Skeletal muscle tissue (tissue), 4 donors: ENCODE data around the gene DDT. TPM values are rescaled to one million over a fixed set of nuclear protein-coding genes. Genes with fewer than 3 reads are reported as not detected.
"Not testable (repeated sequence)": the region's sequence is repeated elsewhere in the genome, so short reads cannot be mapped to it uniquely, and the experiment has no call there.

ENCODE experiments used
- H3K27ac ChIP-seq: one replicate; pipeline ENCODE4 v1.7.0; 2013; ENCODE audit warnings: mild to moderate bottlenecking, low read depth, low read length, inconsistent platforms
- H3K27me3 ChIP-seq, 3 donors: one replicate each; pipeline ENCODE4 v1.7.0; 2013; ENCODE audit warnings: low read length in 3 of 3; ENCODE audit not compliant: control insufficient read depth in 3 of 3, insufficient read depth in 3 of 3
- H3K36me3 ChIP-seq, 3 donors: one replicate each; pipeline ENCODE4 v1.7.0; 2013; ENCODE audit warnings: low read length in 3 of 3; ENCODE audit not compliant: control insufficient read depth in 3 of 3, insufficient read depth in 3 of 3
- H3K4me1 ChIP-seq, 3 donors: one replicate each; pipeline ENCODE4 v1.7.0; 2013; ENCODE audit warnings: low read length in 3 of 3, mild to moderate bottlenecking in 3 of 3; ENCODE audit not compliant: control insufficient read depth in 3 of 3, insufficient read depth in 3 of 3
- H3K4me3 ChIP-seq, 3 donors: one replicate each; pipeline ENCODE4 v1.7.0; 2013; ENCODE audit warnings: low read length in 3 of 3
- H3K9ac ChIP-seq, 3 donors: one replicate each; pipeline ENCODE4 v1.7.0; 2013; ENCODE audit warnings: low read length in 3 of 3, mild to moderate bottlenecking in 3 of 3, moderate library complexity in 2 of 3, low read depth in 1 of 3
- H3K9me3 ChIP-seq, 3 donors: one replicate each; pipeline ENCODE4 v1.7.0; 2013; ENCODE audit warnings: low read length in 3 of 3; ENCODE audit not compliant: control insufficient read depth in 3 of 3
- total RNA-seq: library from RNA; depleted of rRNA; stranded (reverse); fragments of >200 nt; gene quantifications from one replicate; pipeline ENCODE4 v1.2.3, GENCODE V29; 2014
- donor health status: Osteomylitis.

Gene DDT
- total RNA-seq, 1 donor from 2014 or later: 39.7 TPM

DNA sequence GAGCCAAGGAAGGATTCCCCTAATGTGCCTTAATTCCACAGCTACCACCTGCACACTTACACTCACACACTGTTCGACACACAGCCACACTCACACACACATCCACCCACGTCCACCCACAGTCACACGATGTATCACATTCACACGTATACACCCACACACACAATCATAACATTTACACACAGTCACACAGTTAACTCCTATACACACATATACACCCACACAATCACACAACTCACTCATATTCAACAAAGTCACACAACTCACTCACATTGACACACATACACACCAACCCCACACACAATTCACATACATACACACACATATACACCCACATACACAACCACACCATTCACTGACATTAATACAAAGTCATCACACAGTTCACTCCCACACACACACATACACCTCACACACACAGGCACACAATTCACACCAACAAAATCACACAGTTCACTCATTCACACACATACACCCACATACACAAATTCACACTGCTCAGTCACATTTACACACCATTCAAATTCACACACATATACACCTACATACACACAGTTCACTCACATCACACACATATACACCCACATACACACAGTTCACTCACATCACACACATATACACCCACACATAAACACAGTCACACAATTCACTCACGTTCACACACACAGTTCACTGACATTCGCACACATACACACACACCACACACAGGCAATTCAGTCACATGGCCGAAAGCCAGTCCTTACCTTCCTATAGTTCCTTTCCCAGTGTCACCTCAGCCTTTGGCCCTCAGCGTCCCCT is 19.8 kb downstream of the DDT start:
- not testable (repeated sequence) for H3K9ac ChIP-seq, H3K36me3 ChIP-seq

GRCh38 chr22:23953485-23953884 is 20.8 kb downstream of the DDT start:
- H3K9ac ChIP-seq, H3K9me3 ChIP-seq, H3K27ac ChIP-seq, H3K4me3 ChIP-seq, H3K36me3 ChIP-seq, H3K4me1 ChIP-seq, H3K27me3 ChIP-seq: not testable (repeated sequence)

More for the DNA sequence above, 19.8 kb downstream of the DDT start:
- not testable (repeated sequence) for H3K4me1 ChIP-seq, H3K27me3 ChIP-seq, H3K9me3 ChIP-seq, H3K4me3 ChIP-seq, H3K27ac ChIP-seq

DNA sequence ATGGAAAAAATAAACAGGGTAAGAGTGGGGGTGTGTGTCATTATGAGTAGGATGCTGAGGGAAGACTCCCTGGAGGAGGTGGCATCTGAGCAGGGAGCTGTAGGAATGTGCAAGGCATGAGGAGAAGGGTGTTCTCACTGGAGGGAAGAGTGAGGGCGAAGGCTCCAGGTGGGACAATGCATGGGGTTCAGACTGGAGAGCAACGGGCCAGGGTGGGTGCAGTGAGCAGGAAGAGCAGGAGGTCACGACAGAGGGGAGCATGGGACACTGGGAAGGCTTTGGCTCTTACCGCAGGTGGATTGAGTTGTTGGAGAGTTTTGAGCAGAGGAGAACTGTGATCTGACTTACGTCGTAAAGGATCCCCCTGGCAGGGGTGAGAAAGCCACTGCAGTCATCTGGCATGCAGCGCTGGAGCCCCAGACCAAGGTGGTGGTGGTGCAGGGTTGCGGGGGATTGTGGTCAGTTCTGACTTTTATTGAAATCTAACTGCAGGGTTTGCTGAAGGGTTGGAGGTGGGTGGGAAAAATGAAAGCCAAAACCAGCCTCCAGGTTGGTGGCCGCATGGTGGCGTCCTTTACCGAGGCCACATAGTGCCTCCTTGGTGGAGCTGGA is 21.3 kb downstream of the DDT start:
- H3K27me3 ChIP-seq, H3K9me3 ChIP-seq, H3K4me3 ChIP-seq, H3K4me1 ChIP-seq, H3K27ac ChIP-seq, H3K36me3 ChIP-seq, H3K9ac ChIP-seq: not testable (repeated sequence)

- not testable (repeated sequence) for H3K4me1 ChIP-seq, H3K9ac ChIP-seq, H3K4me3 ChIP-seq, H3K9me3 ChIP-seq, H3K27me3 ChIP-seq, H3K27ac ChIP-seq, H3K36me3 ChIP-seq
These were observed 22.9 kb downstream of the DDT start for GRCh38 chr22:23951383-23951782.

GRCh38 chr22:23949764-23950163 is 24.5 kb downstream of the DDT start:
- H3K4me1 ChIP-seq, H3K27me3 ChIP-seq, H3K4me3 ChIP-seq, H3K36me3 ChIP-seq, H3K9ac ChIP-seq, H3K27ac ChIP-seq, H3K9me3 ChIP-seq: not testable (repeated sequence)

DNA sequence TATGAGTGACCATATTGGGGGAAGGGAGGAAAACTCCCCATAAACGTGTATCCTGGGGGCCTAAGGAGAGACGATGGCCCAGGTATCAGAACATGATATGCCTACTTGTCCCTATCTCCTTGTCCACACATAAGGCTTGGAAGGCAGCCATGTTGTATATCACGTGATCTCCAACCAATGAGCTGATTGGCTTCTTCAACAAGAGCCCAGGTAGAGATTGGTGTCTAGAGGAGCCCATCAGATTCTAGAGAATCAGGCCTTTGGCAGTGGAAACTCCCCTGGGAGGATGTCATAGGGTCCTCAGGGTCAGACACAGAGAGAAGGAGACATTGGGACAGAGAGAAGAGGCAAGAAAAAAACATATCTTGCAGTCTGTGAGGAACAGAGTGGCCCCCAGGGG is 26.9 kb downstream of the DDT start:
- not testable (repeated sequence) for H3K9me3 ChIP-seq, H3K36me3 ChIP-seq, H3K27ac ChIP-seq, H3K4me1 ChIP-seq, H3K9ac ChIP-seq, H3K4me3 ChIP-seq, H3K27me3 ChIP-seq

- H3K27me3 ChIP-seq, H3K4me1 ChIP-seq: not testable (repeated sequence)
These were observed 34.1 kb downstream of the DDT start for GRCh38 chr22:23940166-23940565.

DNA sequence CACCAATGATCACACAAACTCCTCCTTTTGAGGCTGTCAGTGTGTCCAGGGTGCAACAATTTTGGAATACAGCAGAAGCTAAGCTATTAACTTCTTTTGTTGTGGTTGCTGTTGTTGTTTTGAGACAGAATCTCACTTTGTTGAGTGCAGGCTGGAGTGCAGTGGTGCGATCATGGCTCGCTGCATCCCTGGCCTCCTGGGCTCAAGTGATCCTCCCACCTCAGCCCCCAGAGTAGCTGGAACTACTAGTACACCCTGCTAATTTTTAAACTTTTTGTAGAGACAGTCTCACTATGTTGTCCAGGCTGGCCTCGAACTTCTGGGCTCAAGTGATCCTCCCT is 35.3 kb downstream of the DDT start:
- Histone ChIP-seq H3K4me3 (no peak overlapping the region), H3K27me3 (no peaks in the 10 kb centered on the region), H3K9ac (no peak overlapping the region), H3K4me1 (no peaks in the 10 kb centered on the region), H3K9me3 (no peaks in the 10 kb centered on the region), H3K27ac (no peak overlapping the region), H3K36me3 (no peaks in the 10 kb centered on the region)

More at GRCh38 chr22:23940166-23940565, 34.1 kb downstream of the DDT start:
- not testable (repeated sequence) for H3K9me3 ChIP-seq, H3K27ac ChIP-seq, H3K36me3 ChIP-seq, H3K4me3 ChIP-seq, H3K9ac ChIP-seq

GRCh38 chr22:23938328-23939016 is 35.8 kb downstream of the DDT start:
- no peaks in the 10 kb centered on the region for H3K27me3 ChIP-seq
- no peaks in the 10 kb centered on the region for H3K4me1 ChIP-seq
- no peak overlapping the region for H3K4me3 ChIP-seq
- no peak overlapping the region for H3K9ac ChIP-seq
- no peaks in the 10 kb centered on the region for H3K9me3 ChIP-seq
- no peaks in the 10 kb centered on the region for H3K36me3 ChIP-seq
- no peak overlapping the region for H3K27ac ChIP-seq

DNA sequence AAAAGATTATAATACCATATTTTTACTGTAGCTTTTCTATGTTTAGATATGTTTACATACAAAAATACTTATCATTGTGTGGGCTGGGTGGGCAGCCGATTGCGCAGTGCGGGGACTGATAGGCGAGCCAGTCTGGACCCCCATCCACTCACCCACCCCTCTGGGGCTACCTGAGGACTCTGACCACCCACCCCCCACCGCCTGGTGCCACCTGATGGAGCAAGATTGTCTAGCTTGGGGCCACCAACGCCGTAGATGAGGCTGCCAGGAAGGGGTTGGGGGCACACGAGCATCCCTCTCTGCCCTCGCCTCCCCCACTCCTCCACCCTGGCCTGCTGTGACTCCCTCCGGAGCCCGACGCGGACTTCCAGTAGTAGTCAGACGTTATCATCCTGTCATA is 47.7 kb downstream of the DDT start:
- Histone ChIP-seq H3K4me1 (no peaks in the 10 kb centered on the region), H3K27ac (no peak overlapping the region), H3K9ac (no peak overlapping the region), H3K36me3 (peaks cover 5 to 33% (median 12%) of the 10 kb centered on the region in 3 donors), H3K27me3 (no peaks in the 10 kb centered on the region), H3K4me3 (no peak overlapping the region), H3K9me3 (peaks cover 0 to 2% (median 0%) of the 10 kb centered on the region in 3 donors)
